Ishikawa (cell line): Measurements from ENCODE around the gene ANKFN1.

Experiments
- CREB1 ChIP-seq: IDR thresholded peaks from 2 replicates; pipeline ENCODE4 v1.6.1; 2012; ENCODE audit warnings: low read depth
- EP300 ChIP-seq: IDR thresholded peaks from 2 replicates; pipeline ENCODE4 v1.6.1; 2012; ENCODE audit warnings: borderline replicate concordance
- RAD21 ChIP-seq: IDR thresholded peaks from 2 replicates; pipeline ENCODE4 v1.6.1; 2012; ENCODE audit warnings: low read depth
- TAF1 ChIP-seq: IDR thresholded peaks from 2 replicates; pipeline ENCODE4 v1.6.1; 2012; ENCODE audit warnings: low read depth, mild to moderate bottlenecking
- TCF12 ChIP-seq: IDR thresholded peaks from 2 replicates; pipeline ENCODE4 v1.6.1; 2012; ENCODE audit warnings: low read depth
- ZBTB7A ChIP-seq: IDR thresholded peaks from 2 replicates; pipeline ENCODE4 v1.6.1; 2012; ENCODE audit warnings: low read depth
- TF ChIP-seq, protein P1 (sequence below): IDR thresholded peaks from 2 replicates; pipeline ENCODE4 v1.6.1; 2012; ENCODE audit warnings: low read depth, mild to moderate bottlenecking
- TF ChIP-seq, protein P2 (sequence below): IDR thresholded peaks from 2 replicates; pipeline ENCODE4 v1.6.1; 2012

DNA sequence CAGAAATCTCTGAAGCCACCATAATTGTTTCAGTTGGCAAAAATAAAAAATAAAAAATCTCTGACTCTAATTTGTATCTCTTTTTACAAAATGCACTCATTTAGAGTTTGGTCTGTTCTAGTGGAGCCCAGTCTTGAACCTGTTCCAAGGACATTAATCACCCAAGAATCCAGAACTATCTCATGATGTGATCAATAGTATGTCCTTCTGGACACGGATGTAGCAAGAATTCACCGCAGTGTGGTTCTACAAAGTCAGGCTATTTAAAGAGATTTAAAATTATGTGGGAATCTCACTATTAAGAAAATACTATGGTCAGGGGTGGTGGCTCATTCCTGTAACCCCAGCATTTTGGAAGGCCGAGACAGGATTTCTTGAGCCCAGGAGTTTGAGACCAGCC, 21.8 kb upstream of the ANKFN1 start:
- TF ChIP-seq EP300 (no peak), ZBTB7A (no peak), TCF12 (no peak), RAD21 (no peak), TAF1 (no peak), CREB1 (no peak)
- TF ChIP-seq, protein P1, sequence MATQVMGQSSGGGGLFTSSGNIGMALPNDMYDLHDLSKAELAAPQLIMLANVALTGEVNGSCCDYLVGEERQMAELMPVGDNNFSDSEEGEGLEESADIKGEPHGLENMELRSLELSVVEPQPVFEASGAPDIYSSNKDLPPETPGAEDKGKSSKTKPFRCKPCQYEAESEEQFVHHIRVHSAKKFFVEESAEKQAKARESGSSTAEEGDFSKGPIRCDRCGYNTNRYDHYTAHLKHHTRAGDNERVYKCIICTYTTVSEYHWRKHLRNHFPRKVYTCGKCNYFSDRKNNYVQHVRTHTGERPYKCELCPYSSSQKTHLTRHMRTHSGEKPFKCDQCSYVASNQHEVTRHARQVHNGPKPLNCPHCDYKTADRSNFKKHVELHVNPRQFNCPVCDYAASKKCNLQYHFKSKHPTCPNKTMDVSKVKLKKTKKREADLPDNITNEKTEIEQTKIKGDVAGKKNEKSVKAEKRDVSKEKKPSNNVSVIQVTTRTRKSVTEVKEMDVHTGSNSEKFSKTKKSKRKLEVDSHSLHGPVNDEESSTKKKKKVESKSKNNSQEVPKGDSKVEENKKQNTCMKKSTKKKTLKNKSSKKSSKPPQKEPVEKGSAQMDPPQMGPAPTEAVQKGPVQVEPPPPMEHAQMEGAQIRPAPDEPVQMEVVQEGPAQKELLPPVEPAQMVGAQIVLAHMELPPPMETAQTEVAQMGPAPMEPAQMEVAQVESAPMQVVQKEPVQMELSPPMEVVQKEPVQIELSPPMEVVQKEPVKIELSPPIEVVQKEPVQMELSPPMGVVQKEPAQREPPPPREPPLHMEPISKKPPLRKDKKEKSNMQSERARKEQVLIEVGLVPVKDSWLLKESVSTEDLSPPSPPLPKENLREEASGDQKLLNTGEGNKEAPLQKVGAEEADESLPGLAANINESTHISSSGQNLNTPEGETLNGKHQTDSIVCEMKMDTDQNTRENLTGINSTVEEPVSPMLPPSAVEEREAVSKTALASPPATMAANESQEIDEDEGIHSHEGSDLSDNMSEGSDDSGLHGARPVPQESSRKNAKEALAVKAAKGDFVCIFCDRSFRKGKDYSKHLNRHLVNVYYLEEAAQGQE, result no peak
- TF ChIP-seq, protein P2, sequence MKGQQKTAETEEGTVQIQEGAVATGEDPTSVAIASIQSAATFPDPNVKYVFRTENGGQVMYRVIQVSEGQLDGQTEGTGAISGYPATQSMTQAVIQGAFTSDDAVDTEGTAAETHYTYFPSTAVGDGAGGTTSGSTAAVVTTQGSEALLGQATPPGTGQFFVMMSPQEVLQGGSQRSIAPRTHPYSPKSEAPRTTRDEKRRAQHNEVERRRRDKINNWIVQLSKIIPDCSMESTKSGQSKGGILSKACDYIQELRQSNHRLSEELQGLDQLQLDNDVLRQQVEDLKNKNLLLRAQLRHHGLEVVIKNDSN, result no peak
